HepG2 (cell line): Measurements from ENCODE around the gene JMY. TPM values are rescaled to one million over a fixed set of nuclear protein-coding genes. Genes with fewer than 3 reads are reported as not detected.
A peak's percentile ranks its signal among the peaks of the same experiment; 100 is the strongest.

Experiments used
- ATAC-seq: fragments of 200-7000 bp; cut with Tn5 transposase; 3 replicates; pipeline ENCODE4 v1.9.1; 2020; ENCODE audit warnings: mild to moderate bottlenecking, moderate library complexity
- BruUV-seq: library from RNA; stranded (reverse); fragments of 400-500 nt; replicated peaks from 2 replicates; lab custom pipeline; 2021; lab: Mats Ljungman, UMichigan
- CTCF ChIA-PET: fragments of 300-600 bp; formaldehyde crosslinking; extraction: SDS; loops from one replicate; lab custom pipeline; 2021; ENCODE audit warnings: low total read pairs, inconsistent platforms, low intra/inter-chr PET ratio; lab: Yijun Ruan, JAX
- POLR2A ChIA-PET: fragments of 350-600 bp; sonication (Branson Sonifier 250); formaldehyde crosslinking; loops from one replicate; lab custom pipeline; 2020; ENCODE audit warnings: antibody characterized with exemption, inconsistent platforms; lab: Yijun Ruan, JAX
- DNase-seq: peaks from one replicate; pipeline ENCODE4 v3.0.0-alpha.2; 2015; ENCODE audit warnings: low spot score
- FAIRE-seq: peaks from 3 replicates; lab custom pipeline; 2011; peaks lifted over from hg19 to GRCh38; lab: Jason Lieb, UNC
- H2AFZ ChIP-seq: one replicate; pipeline ENCODE4 v1.6.1; 2011; ENCODE audit warnings: low read length, inconsistent platforms
- H3K27ac ChIP-seq: fragments of 300-600 bp; 3 replicates; pipeline ENCODE4 v1.8.0; 2011; ENCODE audit warnings: mixed run types, mild to moderate bottlenecking, mixed read lengths, low read length, inconsistent platforms; ENCODE audit not compliant: insufficient read depth; ENCODE audit errors: extremely low read length
- H3K27me3 ChIP-seq, 2 experiments: fragments of 200-600 bp in 1 of 2; 2 replicates in 1 of 2; 3 replicates in 1 of 2; pipeline versions ENCODE4 v1.6.0 to v1.8.0; 2011; ENCODE audit warnings: low read length in 2 of 2, mild to moderate bottlenecking in 2 of 2, moderate library complexity in 2 of 2, inconsistent platforms in 1 of 2; ENCODE audit not compliant: insufficient read depth in 2 of 2, control insufficient read depth in 1 of 2
- H3K36me3 ChIP-seq, 2 experiments: fragments of 200-600 bp in 1 of 2; replicated peaks in 1 of 2; 2 replicates in 1 of 2; 3 replicates in 1 of 2; pipeline versions ENCODE4 v1.5.1 to v1.8.0; 2011; ENCODE audit warnings: low read length in 2 of 2, inconsistent platforms in 1 of 2; ENCODE audit not compliant: insufficient read depth in 2 of 2, control insufficient read depth in 1 of 2
- H3K4me1 ChIP-seq: 2 replicates; pipeline ENCODE4 v1.5.1; 2012; ENCODE audit warnings: low read length, inconsistent platforms; ENCODE audit not compliant: insufficient read depth
- H3K4me2 ChIP-seq: 2 replicates; pipeline ENCODE4 v1.6.0; 2011; ENCODE audit warnings: low read depth, low read length, inconsistent platforms
- H3K4me3 ChIP-seq, 3 experiments: fragments of 200-600 bp in 1 of 3; sonication (generic), shearing (Covaris generic) in 1 of 3; replicated peaks in 1 of 3; 2 replicates each; pipeline ENCODE4 v1.5.1; 2011 to 2016; ENCODE audit warnings: low read length in 3 of 3, inconsistent platforms in 2 of 3, low read depth in 2 of 3, mild to moderate bottlenecking in 2 of 3, control low read depth in 1 of 3, mixed read lengths in 1 of 3; ENCODE audit not compliant: insufficient read depth in 1 of 3
- H3K79me2 ChIP-seq: one replicate; pipeline ENCODE4 v1.6.1; 2011; ENCODE audit warnings: low read length, inconsistent platforms; ENCODE audit not compliant: insufficient read depth
- H3K9ac ChIP-seq: 2 replicates; pipeline ENCODE4 v1.6.0; 2011; ENCODE audit warnings: mild to moderate bottlenecking, low read depth, low read length, inconsistent platforms; ENCODE audit not compliant: insufficient read depth
- H3K9me3 ChIP-seq: 2 replicates; pipeline ENCODE4 v1.5.1; 2012; ENCODE audit warnings: mild to moderate bottlenecking, low read length
- H4K20me1 ChIP-seq: 2 replicates; pipeline ENCODE4 v1.6.0; 2011; ENCODE audit warnings: inconsistent platforms, mild to moderate bottlenecking, low read length, moderate library complexity; ENCODE audit not compliant: insufficient read depth
- ARNT ChIP-seq: fragments of 450-650 bp; IDR thresholded peaks from 2 replicates; pipeline ENCODE4 v1.6.1; 2017
- BRCA1 ChIP-seq: sonication (generic); formaldehyde crosslinking; IDR thresholded peaks from 2 replicates; pipeline ENCODE4 v1.4.0; 2020; ENCODE audit warnings: missing genetic modification reagents
- CREB3 ChIP-seq: sonication (generic); formaldehyde crosslinking; IDR thresholded peaks from 2 replicates; pipeline ENCODE4 v1.5.0; 2020; ENCODE audit warnings: missing genetic modification reagents
- HES4 ChIP-seq: sonication (generic); formaldehyde crosslinking; IDR thresholded peaks from 2 replicates; pipeline ENCODE4 v1.9.0; 2021; ENCODE audit warnings: mild to moderate bottlenecking, missing genetic modification reagents, borderline replicate concordance
- KLF13 ChIP-seq: sonication (generic); formaldehyde crosslinking; IDR thresholded peaks from 2 replicates; pipeline ENCODE4 v1.4.0; 2020; ENCODE audit warnings: mild to moderate bottlenecking, missing genetic modification reagents
- MBNL3 ChIP-seq: fragments of 250-450 bp; sonication (Bioruptor Pico); conservative IDR thresholded peaks from 2 replicates; pipeline ENCODE4 v1.8.0; 2022; ENCODE audit warnings: mild to moderate bottlenecking, inconsistent platforms
- MXD3 ChIP-seq: IDR thresholded peaks from 2 replicates; pipeline ENCODE4 v1.6.1; 2016; ENCODE audit warnings: mild to moderate bottlenecking, missing biosample characterization, missing genetic modification reagents
- NR2F6 ChIP-seq, 2 experiments: IDR thresholded peaks; 2 replicates each; pipeline ENCODE4 v1.6.1; 2016; ENCODE audit warnings: antibody characterized with exemption in 1 of 2, mild to moderate bottlenecking in 1 of 2
- RBFOX2 ChIP-seq: fragments of 200-400 bp; formaldehyde crosslinking; IDR thresholded peaks from 2 replicates; pipeline ENCODE4 v1.6.1; 2017; ENCODE audit warnings: low read depth, mild to moderate bottlenecking, low read length
- SCMH1 ChIP-seq: sonication (generic); formaldehyde crosslinking; IDR thresholded peaks from 2 replicates; pipeline ENCODE4 v1.9.0; 2021; ENCODE audit warnings: missing genetic modification reagents, mild to moderate bottlenecking, borderline replicate concordance
- SP5 ChIP-seq: IDR thresholded peaks from 2 replicates; pipeline ENCODE4 v1.6.1; 2016; ENCODE audit warnings: low read depth, borderline replicate concordance
- TAF1 ChIP-seq: sonication (generic); formaldehyde crosslinking; IDR thresholded peaks from 2 replicates; pipeline ENCODE4 v1.4.0; 2020; ENCODE audit warnings: missing genetic modification reagents
- TIGD3 ChIP-seq: sonication (generic); formaldehyde crosslinking; IDR thresholded peaks from 2 replicates; pipeline ENCODE4 v1.5.1; 2020; ENCODE audit warnings: mild to moderate bottlenecking, missing genetic modification reagents, borderline replicate concordance
- UBTF ChIP-seq: sonication (generic); formaldehyde crosslinking; IDR thresholded peaks from 2 replicates; pipeline ENCODE4 v1.4.0; 2020; ENCODE audit warnings: mild to moderate bottlenecking, missing genetic modification reagents
- YY1 ChIP-seq: IDR thresholded peaks from 2 replicates; pipeline ENCODE4 v1.6.1; 2011; ENCODE audit warnings: low read length, low read depth, moderate library complexity, mild to moderate bottlenecking; ENCODE audit not compliant: insufficient read depth, insufficient replicate concordance
- ZNF773 ChIP-seq: sonication (generic); formaldehyde crosslinking; IDR thresholded peaks from 2 replicates; pipeline ENCODE4 v1.4.0; 2020; ENCODE audit warnings: missing genetic modification reagents, borderline replicate concordance
- WGBS: methylation state at CpG from one replicate; pipeline ENCODE4 v1.1.6; 2017; ENCODE audit warnings: low lambda C conversion rate; 5-methylcytosine and 5-hydroxymethylcytosine counted together
- in situ Hi-C: cut with HindIII; loops from 2 replicates; pipeline ENCODE4 v1.10.0; 2017; ENCODE audit warnings: low pct_unique_long_range_greater_than_20kb; ENCODE audit not compliant: extremely low pct_ligation_motif_present
- intact Hi-C: fragments of 100-400 bp; cut with micrococcal nuclease; formaldehyde crosslinking; loops from one replicate; pipeline ENCODE4 v1.10.0; 2022; ENCODE audit not compliant: unreplicated experiment
- polyA plus RNA-seq, 8 experiments: library from polyadenylated mRNA; depleted of rRNA in 3 of 8; stranded (reverse) in 7 of 8; unstranded in 1 of 8; fragments of >200 nt; fragmentation: Illumina TruSeq in 4 of 8; extraction: Trizol in 4 of 8; gene quantifications; 2 replicates each; pipeline versions ENCODE4 v1.2.1 to v1.2.3, GENCODE V29; 2011 to 2016; ENCODE audit warnings: low read depth in 4 of 8, missing spikeins in 1 of 8, mixed read lengths in 1 of 8; ENCODE audit not compliant: insufficient read depth in 1 of 8
- total RNA-seq, 5 experiments: library from RNA; depleted of rRNA; stranded (reverse); fragments of >200 nt; fragmentation: Illumina TruSeq; extraction: Trizol; gene quantifications; 2 replicates each; pipeline ENCODE4 v1.2.3, GENCODE V29; 2016; ENCODE audit warnings: low read depth in 1 of 5
- TF ChIP-seq, protein P1 (sequence below): sonication (generic); formaldehyde crosslinking; IDR thresholded peaks from 2 replicates; pipeline ENCODE4 v1.5.0; 2020; ENCODE audit warnings: mild to moderate bottlenecking, missing genetic modification reagents

The JMY gene
- total and polyA plus RNA-seq, 2 of the 13 experiments (the other 11 are each of a cell fraction or from before 2014, with no cell fraction given), result 4.0 to 4.2 TPM

DNA sequence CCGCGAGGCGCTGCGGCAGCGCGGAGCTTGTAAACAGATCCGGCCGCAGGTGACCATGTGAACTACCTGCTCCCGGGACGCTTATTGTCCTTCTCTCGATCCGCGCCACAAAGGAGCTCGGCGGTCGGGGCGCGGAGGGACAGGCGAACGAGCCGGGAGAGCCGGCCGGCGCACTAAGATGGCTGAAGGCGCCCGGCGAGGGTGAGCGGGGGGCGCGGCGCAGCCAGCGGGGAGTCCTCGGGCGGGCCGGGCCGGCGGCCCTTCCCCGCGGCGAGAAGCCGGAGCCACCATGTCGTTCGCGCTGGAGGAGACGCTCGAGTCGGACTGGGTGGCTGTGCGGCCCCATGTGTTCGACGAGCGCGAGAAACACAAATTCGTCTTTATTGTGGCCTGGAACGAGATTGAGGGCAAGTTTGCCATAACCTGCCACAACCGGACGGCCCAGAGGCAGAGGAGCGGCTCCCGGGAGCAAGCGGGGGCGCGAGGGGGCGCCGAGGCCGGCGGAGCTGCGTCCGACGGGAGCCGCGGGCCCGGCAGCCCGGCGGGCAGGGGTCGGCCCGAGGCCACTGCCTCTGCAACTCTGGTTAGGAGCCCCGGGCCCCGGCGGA is 535 bp downstream of the JMY start:
- WGBS, result no CpG with 5 or more reads among the region's 78 CpGs
- peak overlapping the region; percentile 89 for H3K4me2 ChIP-seq
- in situ Hi-C loops (no loop called here), intact Hi-C loops (loop anchor here (5.0 kb wide), 1 partner anchor 276 kb away; the partner anchor contains the start of gene HOMER1)
- H3K9me3 ChIP-seq, result no peaks in the 10 kb centered on the region
- H3K27me3 ChIP-seq, result no peaks in the 10 kb centered on the region; a peak in 1 of 5 replicates
- CTCF ChIA-PET, result no interaction called here
- POLR2A ChIA-PET, result interaction anchor here (0.8 to 1.5 kb wide), 2 partner anchors 216 to 250 kb away, joined by 3 read pairs; no protein-coding TSS in a partner anchor
- ATAC-seq (peak; percentile 36), DNase-seq (no peak), FAIRE-seq (no peak)
- H3K9ac ChIP-seq, result peak overlapping the region; percentile 91
- H3K36me3 ChIP-seq, result no peaks in the 10 kb centered on the region
- peak overlapping the region; percentile 80 for H3K27ac ChIP-seq
- peaks cover 27% of the 10 kb centered on the region for H3K4me1 ChIP-seq
- peaks cover 45% of the 10 kb centered on the region for H3K79me2 ChIP-seq
- no TSS peak for BruUV-seq
- no peak overlapping the region for H2AFZ ChIP-seq
- peak overlapping the region; percentile 94 to 98 (median 95) for H3K4me3 ChIP-seq
- H4K20me1 ChIP-seq, result peaks cover 34% of the 10 kb centered on the region
- TF ChIP-seq KLF13 (CRISPR knock-in tag), result no peak
- TF ChIP-seq TIGD3 (CRISPR knock-in tag), result no peak
- no peak for TF ChIP-seq MBNL3 (CRISPR knock-in tag)
- peak; percentile 49; the same call in 1 of the 2 replicates for TF ChIP-seq HES4 (CRISPR knock-in tag)
- no peak for TF ChIP-seq ARNT
- TF ChIP-seq TAF1 (CRISPR knock-in tag), result peak; percentile 9
- peak; percentile 64 for TF ChIP-seq RBFOX2
- peak; percentile 43; the same call in 1 of the 2 replicates for TF ChIP-seq UBTF (CRISPR knock-in tag)
- no peak for TF ChIP-seq SP5
- TF ChIP-seq ZNF773 (CRISPR knock-in tag), result peak; percentile 39; the same call in 1 of the 2 replicates
- peak; percentile 81 for TF ChIP-seq YY1
- no peak for TF ChIP-seq BRCA1 (CRISPR knock-in tag)
- no peak for TF ChIP-seq NR2F6 (IDR thresholded peaks at IDR 0.05)
- TF ChIP-seq NR2F6 (CRISPR knock-in tag; IDR thresholded peaks at IDR 0.05), result no peak
- no peak for TF ChIP-seq CREB3 (CRISPR knock-in tag)
- TF ChIP-seq SCMH1, result no peak
- TF ChIP-seq MXD3, result no peak
- TF ChIP-seq, protein P1, sequence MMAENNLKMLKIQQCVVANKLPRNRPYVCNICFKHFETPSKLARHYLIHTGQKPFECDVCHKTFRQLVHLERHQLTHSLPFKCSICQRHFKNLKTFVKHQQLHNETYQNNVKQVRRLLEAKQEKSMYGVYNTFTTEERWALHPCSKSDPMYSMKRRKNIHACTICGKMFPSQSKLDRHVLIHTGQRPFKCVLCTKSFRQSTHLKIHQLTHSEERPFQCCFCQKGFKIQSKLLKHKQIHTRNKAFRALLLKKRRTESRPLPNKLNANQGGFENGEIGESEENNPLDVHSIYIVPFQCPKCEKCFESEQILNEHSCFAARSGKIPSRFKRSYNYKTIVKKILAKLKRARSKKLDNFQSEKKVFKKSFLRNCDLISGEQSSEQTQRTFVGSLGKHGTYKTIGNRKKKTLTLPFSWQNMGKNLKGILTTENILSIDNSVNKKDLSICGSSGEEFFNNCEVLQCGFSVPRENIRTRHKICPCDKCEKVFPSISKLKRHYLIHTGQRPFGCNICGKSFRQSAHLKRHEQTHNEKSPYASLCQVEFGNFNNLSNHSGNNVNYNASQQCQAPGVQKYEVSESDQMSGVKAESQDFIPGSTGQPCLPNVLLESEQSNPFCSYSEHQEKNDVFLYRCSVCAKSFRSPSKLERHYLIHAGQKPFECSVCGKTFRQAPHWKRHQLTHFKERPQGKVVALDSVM (CRISPR knock-in tag), result 0 out of 2 replicates have a peak, but pooled peaks have one; percentile 2
